Eye (tissue), 1 donor: Measurements from ENCODE around the gene EXOC7.

Experiments
- DNase-seq: peaks from one replicate; pipeline ENCODE4 v3.0.0-alpha.2; 2015

Gene EXOC7

GRCh38 chr17:76039121-76039520 is 64.5 kb downstream of the EXOC7 start:
- DNase-seq, result peak; percentile 55

GRCh38 chr17:76038050-76038449 is 65.5 kb downstream of the EXOC7 start:
- no peak for DNase-seq

GRCh38 chr17:76036497-76037261 is 66.9 kb downstream of the EXOC7 start:
- no peak for DNase-seq

GRCh38 chr17:76034428-76035350 is 68.9 kb downstream of the EXOC7 start:
- DNase-seq, result no peak

- no peak for DNase-seq
Observed at GRCh38 chr17:76033139-76033538, 70.4 kb downstream of the EXOC7 start.

GRCh38 chr17:76032780-76033108 is 70.8 kb downstream of the EXOC7 start:
- DNase-seq, result no peak

- DNase-seq, result no peak
Observed at GRCh38 chr17:76032073-76032779, 71.4 kb downstream of the EXOC7 start.
